ENCODE data around the gene CD2. TPM values are rescaled to one million over a fixed set of nuclear protein-coding genes. Genes with fewer than 3 reads are reported as not detected.

Gene CD2
- total and polyA plus RNA-seq, 11 donors: 0.33 to 9.7 (median 0.61) TPM; not detected in 3

DNA sequence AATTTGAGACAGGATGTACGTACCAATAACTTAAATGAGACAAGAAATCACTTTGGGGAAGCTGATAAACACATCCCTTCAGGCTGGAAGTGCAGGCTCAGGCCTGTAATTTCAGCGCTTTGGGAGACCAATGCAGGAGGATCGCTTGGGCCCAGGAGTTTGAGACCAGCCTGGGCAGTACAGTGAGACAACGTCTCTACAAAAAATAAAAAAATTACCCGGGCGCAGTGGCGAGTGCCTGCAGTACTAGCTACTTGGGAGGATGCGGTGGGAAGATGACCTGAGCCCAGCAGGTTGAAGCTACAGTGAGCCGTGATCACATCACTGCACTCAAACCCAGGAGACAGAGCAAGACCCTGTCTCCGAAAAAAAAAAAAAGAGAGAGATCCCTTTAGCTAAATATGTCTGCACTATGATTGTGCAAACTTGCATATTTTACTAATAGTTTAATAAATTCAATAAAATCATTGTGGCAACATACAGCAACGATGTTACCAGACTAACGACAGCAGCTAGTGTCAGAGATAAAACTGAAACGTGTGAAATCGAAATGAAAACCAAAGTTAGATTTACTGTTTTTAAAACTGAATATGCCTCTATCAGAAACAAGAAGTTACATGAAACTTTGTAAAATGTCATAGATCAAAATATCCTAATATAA, 54.7 kb downstream of the CD2 start:
- Histone ChIP-seq H3K36me3 (no peaks in the 10 kb centered on the region), H3K27ac (peak overlapping the region in 2 of 12 donors; percentile 9 to 77), H3K4me3 (no peak overlapping the region), H3K4me1 (peaks cover 0 to 6% (median 0%) of the 10 kb centered on the region in 12 donors), H3K9me3 (peaks cover 0 to 16% (median 0%) of the 10 kb centered on the region in 12 donors), H3K27me3 (peaks cover 0 to 2% (median 0%) of the 10 kb centered on the region in 9 donors)
- no peak for ATAC-seq
- no peak for DNase-seq
- no peak for TF ChIP-seq POLR2A (IDR thresholded peaks at IDR 0.05)
- TF ChIP-seq, protein P1, sequence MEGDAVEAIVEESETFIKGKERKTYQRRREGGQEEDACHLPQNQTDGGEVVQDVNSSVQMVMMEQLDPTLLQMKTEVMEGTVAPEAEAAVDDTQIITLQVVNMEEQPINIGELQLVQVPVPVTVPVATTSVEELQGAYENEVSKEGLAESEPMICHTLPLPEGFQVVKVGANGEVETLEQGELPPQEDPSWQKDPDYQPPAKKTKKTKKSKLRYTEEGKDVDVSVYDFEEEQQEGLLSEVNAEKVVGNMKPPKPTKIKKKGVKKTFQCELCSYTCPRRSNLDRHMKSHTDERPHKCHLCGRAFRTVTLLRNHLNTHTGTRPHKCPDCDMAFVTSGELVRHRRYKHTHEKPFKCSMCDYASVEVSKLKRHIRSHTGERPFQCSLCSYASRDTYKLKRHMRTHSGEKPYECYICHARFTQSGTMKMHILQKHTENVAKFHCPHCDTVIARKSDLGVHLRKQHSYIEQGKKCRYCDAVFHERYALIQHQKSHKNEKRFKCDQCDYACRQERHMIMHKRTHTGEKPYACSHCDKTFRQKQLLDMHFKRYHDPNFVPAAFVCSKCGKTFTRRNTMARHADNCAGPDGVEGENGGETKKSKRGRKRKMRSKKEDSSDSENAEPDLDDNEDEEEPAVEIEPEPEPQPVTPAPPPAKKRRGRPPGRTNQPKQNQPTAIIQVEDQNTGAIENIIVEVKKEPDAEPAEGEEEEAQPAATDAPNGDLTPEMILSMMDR (IDR thresholded peaks at IDR 0.05): no peak
- 90 to 92% (median 92%) methylated on average over 14 of the region's 14 CpGs for WGBS, 4 donors
- intact Hi-C loops (cut with DNase I): loop anchor here in 1 of 10 donors (5.0 kb wide), 1 partner anchor 62 kb away; no protein-coding TSS in a partner anchor

DNA sequence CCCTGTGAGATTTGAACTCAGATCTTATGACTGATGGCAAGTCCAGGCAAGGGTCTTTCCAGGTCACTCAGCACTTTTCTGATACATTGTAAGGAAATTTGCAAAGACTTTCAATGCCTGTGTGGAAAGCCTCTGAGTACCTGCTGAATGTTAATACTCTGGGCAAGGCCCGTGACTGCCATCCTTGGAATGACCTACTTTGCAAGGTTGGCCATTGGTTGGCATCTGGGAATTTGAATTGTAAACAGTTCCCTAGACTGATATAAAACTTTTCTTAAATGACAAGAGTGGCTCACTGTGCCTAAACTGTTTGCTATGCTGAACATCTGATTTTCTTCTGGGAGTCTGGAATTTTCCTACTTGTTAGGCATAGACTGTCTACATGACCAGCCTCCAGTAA, 57.1 kb downstream of the CD2 start:
- Histone ChIP-seq H3K4me1 (peaks cover 0 to 6% (median 0%) of the 10 kb centered on the region in 12 donors), H3K9me3 (peaks cover 0 to 16% (median 0%) of the 10 kb centered on the region in 12 donors), H3K36me3 (no peaks in the 10 kb centered on the region), H3K27me3 (no peaks in the 10 kb centered on the region), H3K27ac (no peak overlapping the region), H3K4me3 (no peak overlapping the region)
- 87 to 95% (median 90%) methylated on average over 1 of the region's 1 CpG for WGBS, 4 donors
- intact Hi-C loops (cut with DNase I): loop anchor here in 2 of 10 donors (5.0 to 10.0 kb wide), 2 partner anchors 39 to 237 kb away; partner anchors contain the start of gene CD58 (in 1 of the 2)
- DNase-seq (no peak), ATAC-seq (no peak)
- no peak for TF ChIP-seq POLR2A (IDR thresholded peaks at IDR 0.05)
- TF ChIP-seq, protein P1 (IDR thresholded peaks at IDR 0.05): no peak

DNA sequence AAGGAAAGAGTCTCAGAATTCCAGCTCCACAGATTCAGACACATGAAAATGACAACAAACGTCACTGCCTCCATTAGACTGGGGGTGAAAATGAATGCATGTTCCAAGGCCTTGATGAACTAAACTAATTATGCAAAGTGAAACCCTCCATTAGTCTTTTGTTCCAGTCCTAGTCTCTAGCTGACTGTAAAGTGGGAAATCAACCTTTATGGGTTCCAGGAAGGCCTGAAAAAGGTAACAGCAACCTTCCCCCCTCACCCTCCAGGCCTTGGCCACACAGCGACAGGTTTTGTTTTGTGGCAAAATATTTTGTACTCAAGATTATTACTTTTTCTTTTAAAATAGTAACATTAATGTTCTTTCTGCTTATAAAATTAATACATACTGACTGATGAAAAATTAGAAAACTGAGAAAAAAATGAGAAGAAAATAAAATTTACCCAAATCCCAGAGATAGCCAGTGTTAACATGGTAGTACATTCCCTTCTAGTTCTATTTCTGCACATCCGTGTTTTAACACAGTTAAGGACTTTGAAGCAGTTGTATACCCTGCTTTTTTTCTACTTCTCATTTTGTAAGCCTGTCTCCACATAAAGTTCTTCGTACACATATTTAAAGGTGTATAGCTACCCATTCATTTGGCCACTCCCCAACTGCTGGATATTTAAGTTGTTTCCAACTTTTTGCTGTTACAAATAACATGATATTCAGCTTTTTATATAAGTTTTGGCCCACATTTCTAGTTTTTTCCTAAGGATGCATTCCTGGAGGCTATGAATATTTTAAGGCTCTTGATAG, 60.9 kb downstream of the CD2 start:
- WGBS, 4 donors: 79 to 85% (median 84%) methylated on average over 4 of the region's 4 CpGs
- H3K27ac ChIP-seq: no peak overlapping the region
- H3K27me3 ChIP-seq: no peaks in the 10 kb centered on the region
- TF ChIP-seq, protein P1 (IDR thresholded peaks at IDR 0.05): no peak
- TF ChIP-seq POLR2A (IDR thresholded peaks at IDR 0.05): no peak
- H3K4me1 ChIP-seq: peaks cover 0 to 1% (median 0%) of the 10 kb centered on the region in 12 donors
- DNase-seq (no peak), ATAC-seq (no peak)
- no peaks in the 10 kb centered on the region for H3K36me3 ChIP-seq
- H3K4me3 ChIP-seq: no peak overlapping the region
- peaks cover 0 to 16% (median 0%) of the 10 kb centered on the region in 12 donors for H3K9me3 ChIP-seq
- intact Hi-C loops (cut with DNase I): loop anchor here in 3 of 10 donors (5.0 to 10.0 kb wide), 3 partner anchors 43 to 240 kb away; partner anchors contain the start of gene CD58 (in 1 of the 3)
